ENCODE results near the gene SMKR1.

SMKR1 gene

GRCh38 chr7:129497156-129497555 is 5.2 kb upstream of the SMKR1 start:
- H3K27ac ChIP-seq, result no peak overlapping the region
- no peak for TF ChIP-seq ZFX (IDR thresholded peaks at IDR 0.05; ENCODE audit: borderline replicate concordance)
- no peak for TF ChIP-seq CTCF (IDR thresholded peaks at IDR 0.05)

- TF ChIP-seq ZFX (IDR thresholded peaks at IDR 0.05; ENCODE audit: borderline replicate concordance) (no peak), CTCF (IDR thresholded peaks at IDR 0.05) (no peak)
- no peak overlapping the region for H3K27ac ChIP-seq
These were observed 4.3 kb upstream of the SMKR1 start for GRCh38 chr7:129498021-129498420.

- H3K27ac ChIP-seq, result no peak overlapping the region
- TF ChIP-seq CTCF (IDR thresholded peaks at IDR 0.05), result no peak
- TF ChIP-seq ZFX (IDR thresholded peaks at IDR 0.05; ENCODE audit: borderline replicate concordance), result no peak
These were observed 2.3 kb upstream of the SMKR1 start for GRCh38 chr7:129499999-129500398.

- peak overlapping the region; percentile 59 for H3K27ac ChIP-seq
- TF ChIP-seq CTCF (IDR thresholded peaks at IDR 0.05) (peak; percentile 52), ZFX (IDR thresholded peaks at IDR 0.05; ENCODE audit: borderline replicate concordance) (no peak)
These were observed 666 bp downstream of the SMKR1 start for GRCh38 chr7:129502708-129503685.

GRCh38 chr7:129503725-129504124 is 1.4 kb downstream of the SMKR1 start:
- TF ChIP-seq ZFX (IDR thresholded peaks at IDR 0.05; ENCODE audit: borderline replicate concordance), result no peak
- TF ChIP-seq CTCF (IDR thresholded peaks at IDR 0.05), result no peak
- H3K27ac ChIP-seq, result no peak overlapping the region

- TF ChIP-seq ZFX (IDR thresholded peaks at IDR 0.05; ENCODE audit: borderline replicate concordance) (no peak), CTCF (IDR thresholded peaks at IDR 0.05) (no peak)
- no peak overlapping the region for H3K27ac ChIP-seq
These were observed 9.9 kb downstream of the SMKR1 start for GRCh38 chr7:129512192-129512591.

- H3K27ac ChIP-seq, result no peak overlapping the region
- TF ChIP-seq CTCF (IDR thresholded peaks at IDR 0.05) (no peak), ZFX (IDR thresholded peaks at IDR 0.05; ENCODE audit: borderline replicate concordance) (no peak)
These were observed 11.2 kb downstream of the SMKR1 start for GRCh38 chr7:129513546-129513945.
